ENCODE data around the gene PLXNB2. TPM values are rescaled to one million over a fixed set of nuclear protein-coding genes. Genes with fewer than 3 reads are reported as not detected.

PLXNB2 gene
- total and polyA plus RNA-seq, 2 of the 4 experiments (the other 2 are of a cell fraction): 73.1 to 202 TPM

- Histone ChIP-seq H4K5ac (ENCODE audit: low read depth, low read length) (no peak overlapping the region), H2AK9ac (replicated peaks; ENCODE audit: low read depth, low read length, poor library complexity) (no peak overlapping the region), H3K4me1 (ENCODE audit: control insufficient read depth, insufficient read depth, low read length) (peaks cover 14% of the 10 kb centered on the region), H2BK15ac (ENCODE audit: low read depth, low read length) (no peak overlapping the region), H2AFZ (replicated peaks; ENCODE audit: low read length, poor library complexity) (no peak overlapping the region), H3K79me1 (ENCODE audit: low read depth in 1 of 2, low read length in 2 of 2) (0 out of 4 replicates have a peak, but pooled peaks cover 0 to 7% of the 10 kb centered on the region in 2 experiments), H3K23ac (ENCODE audit: low read depth, low read length) (no peak overlapping the region), H3K14ac (replicated peaks; ENCODE audit: low read depth, low read length) (no peak overlapping the region), H3K4ac (ENCODE audit: low read depth, low read length) (no peak overlapping the region), H3K9me1 (ENCODE audit: insufficient read depth, low read length) (peaks cover 6% of the 10 kb centered on the region; the same call in 1 of the 2 replicates), H3K4me3 (ENCODE audit: insufficient read depth, low read depth, low read length) (no peak overlapping the region), H4K8ac (ENCODE audit: low read depth in 2 of 2, low read length in 2 of 2) (no peak overlapping the region), H3K56ac (ENCODE audit: extremely low read depth, insufficient read depth, low read length) (no peak overlapping the region), H3K27me3 (ENCODE audit: control insufficient read depth, insufficient read depth, low read length) (peaks cover 3% of the 10 kb centered on the region; the same call in 1 of the 2 replicates), H3K4me2 (ENCODE audit: low read depth, low read length) (no peak overlapping the region), H3K9me3 (ENCODE audit: control insufficient read depth, insufficient read depth, low read length) (no peaks in the 10 kb centered on the region), H3K27ac (ENCODE audit: insufficient read depth, low read length) (no peak overlapping the region), H4K91ac (ENCODE audit: insufficient read depth, low read depth, low read length) (no peak overlapping the region), H3K9ac (ENCODE audit: low read depth, low read length) (no peak overlapping the region), H2BK5ac (ENCODE audit: low read depth, low read length, poor library complexity, severe bottlenecking) (no peak overlapping the region), H2AK5ac (ENCODE audit: low read depth, low read length) (no peak overlapping the region), H3K36me3 (ENCODE audit: control insufficient read depth, insufficient read depth, low read length) (no peaks in the 10 kb centered on the region), H4K20me1 (ENCODE audit: insufficient read depth, low read length) (peaks cover 5% of the 10 kb centered on the region; the same call in 1 of the 2 replicates), H2BK120ac (ENCODE audit: low read depth, low read length) (no peak overlapping the region), H3K18ac (ENCODE audit: low read depth, low read length) (no peak overlapping the region), H2BK20ac (ENCODE audit: low read depth, low read length) (no peak overlapping the region)
- ATAC-seq (ENCODE audit: low read depth) (no peak), DNase-seq (no peak)
- CTCF ChIA-PET: no interaction called here
- in situ Hi-C loops (cut with MboI; ENCODE audit: low sequenced_read_pairs) (no loop called here), dilution Hi-C loops (cut with HindIII; ENCODE audit: low sequenced_read_pairs, unreplicated experiment) (no loop called here), intact Hi-C loops (cut with micrococcal nuclease) (no loop called here)
- 83% methylated on average over 2 of the region's 12 CpGs; no CpG with 5 or more reads in 1 of the 2 experiments for WGBS, 2 experiments (ENCODE audit: extremely low coverage in 2 of 2, insufficient read length in 1 of 2)
- TF ChIP-seq MXI1 (IDR thresholded peaks at IDR 0.05; ENCODE audit: borderline replicate concordance, low read depth, low read length) (no peak), RAD21 (IDR thresholded peaks at IDR 0.05; ENCODE audit: low read length) (no peak), RCOR1 (IDR thresholded peaks at IDR 0.05; ENCODE audit: insufficient replicate concordance, low read length) (no peak), CHD1 (IDR thresholded peaks at IDR 0.05; ENCODE audit: low read depth, low read length) (no peak), FOS (IDR thresholded peaks at IDR 0.05; ENCODE audit: low read depth, low read length) (no peak), NFE2L2 (IDR thresholded peaks at IDR 0.05; ENCODE audit: low read depth, low read length) (no peak), BHLHE40 (IDR thresholded peaks at IDR 0.05; ENCODE audit: low read depth, low read length) (no peak), RFX5 (IDR thresholded peaks at IDR 0.05; ENCODE audit: low read depth, low read length) (no peak), POLR2A (IDR thresholded peaks at IDR 0.05; ENCODE audit: low read depth, low read length) (no peak), MAZ (IDR thresholded peaks at IDR 0.05; ENCODE audit: borderline replicate concordance, low read depth, low read length) (no peak), CEBPB (IDR thresholded peaks at IDR 0.05; ENCODE audit: low read depth, low read length) (no peak), MAFK (IDR thresholded peaks at IDR 0.05; ENCODE audit: low read depth, low read length) (no peak), SMC3 (IDR thresholded peaks at IDR 0.05; ENCODE audit: low read depth, low read length) (no peak)
- TF ChIP-seq, protein P1, sequence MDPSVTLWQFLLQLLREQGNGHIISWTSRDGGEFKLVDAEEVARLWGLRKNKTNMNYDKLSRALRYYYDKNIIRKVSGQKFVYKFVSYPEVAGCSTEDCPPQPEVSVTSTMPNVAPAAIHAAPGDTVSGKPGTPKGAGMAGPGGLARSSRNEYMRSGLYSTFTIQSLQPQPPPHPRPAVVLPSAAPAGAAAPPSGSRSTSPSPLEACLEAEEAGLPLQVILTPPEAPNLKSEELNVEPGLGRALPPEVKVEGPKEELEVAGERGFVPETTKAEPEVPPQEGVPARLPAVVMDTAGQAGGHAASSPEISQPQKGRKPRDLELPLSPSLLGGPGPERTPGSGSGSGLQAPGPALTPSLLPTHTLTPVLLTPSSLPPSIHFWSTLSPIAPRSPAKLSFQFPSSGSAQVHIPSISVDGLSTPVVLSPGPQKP (IDR thresholded peaks at IDR 0.05; ENCODE audit: borderline replicate concordance, low read depth, low read length): no peak
- TF ChIP-seq, protein P2, sequence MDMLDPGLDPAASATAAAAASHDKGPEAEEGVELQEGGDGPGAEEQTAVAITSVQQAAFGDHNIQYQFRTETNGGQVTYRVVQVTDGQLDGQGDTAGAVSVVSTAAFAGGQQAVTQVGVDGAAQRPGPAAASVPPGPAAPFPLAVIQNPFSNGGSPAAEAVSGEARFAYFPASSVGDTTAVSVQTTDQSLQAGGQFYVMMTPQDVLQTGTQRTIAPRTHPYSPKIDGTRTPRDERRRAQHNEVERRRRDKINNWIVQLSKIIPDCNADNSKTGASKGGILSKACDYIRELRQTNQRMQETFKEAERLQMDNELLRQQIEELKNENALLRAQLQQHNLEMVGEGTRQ (IDR thresholded peaks at IDR 0.05; ENCODE audit: low read depth, low read length): no peak
- TF ChIP-seq, protein P3, sequence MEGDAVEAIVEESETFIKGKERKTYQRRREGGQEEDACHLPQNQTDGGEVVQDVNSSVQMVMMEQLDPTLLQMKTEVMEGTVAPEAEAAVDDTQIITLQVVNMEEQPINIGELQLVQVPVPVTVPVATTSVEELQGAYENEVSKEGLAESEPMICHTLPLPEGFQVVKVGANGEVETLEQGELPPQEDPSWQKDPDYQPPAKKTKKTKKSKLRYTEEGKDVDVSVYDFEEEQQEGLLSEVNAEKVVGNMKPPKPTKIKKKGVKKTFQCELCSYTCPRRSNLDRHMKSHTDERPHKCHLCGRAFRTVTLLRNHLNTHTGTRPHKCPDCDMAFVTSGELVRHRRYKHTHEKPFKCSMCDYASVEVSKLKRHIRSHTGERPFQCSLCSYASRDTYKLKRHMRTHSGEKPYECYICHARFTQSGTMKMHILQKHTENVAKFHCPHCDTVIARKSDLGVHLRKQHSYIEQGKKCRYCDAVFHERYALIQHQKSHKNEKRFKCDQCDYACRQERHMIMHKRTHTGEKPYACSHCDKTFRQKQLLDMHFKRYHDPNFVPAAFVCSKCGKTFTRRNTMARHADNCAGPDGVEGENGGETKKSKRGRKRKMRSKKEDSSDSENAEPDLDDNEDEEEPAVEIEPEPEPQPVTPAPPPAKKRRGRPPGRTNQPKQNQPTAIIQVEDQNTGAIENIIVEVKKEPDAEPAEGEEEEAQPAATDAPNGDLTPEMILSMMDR (conservative IDR thresholded peaks at IDR 0.05; ENCODE audit: low read depth, low read length): no peak
- no TSS peak for BruUV-seq (replicated peaks)
- POLR2A ChIA-PET (ENCODE audit: unreplicated experiment): no interaction called here
These were observed 4.9 kb upstream of the PLXNB2 start for GRCh38 chr22:50312371-50312770.
